A549 (cell line): ENCODE results near the gene TKTL1.

Experiments used
- POLR2A ChIP-seq: IDR thresholded peaks from 2 replicates; pipeline ENCODE4 v1.6.1; 2012; ENCODE audit warnings: mild to moderate bottlenecking, low read length
- TF ChIP-seq, protein P1 (sequence below): fragments of >200 bp; sonication (Bioruptor Twin); formaldehyde crosslinking; IDR thresholded peaks from 3 replicates; pipeline ENCODE4 v1.5.1; 2016

DNA sequence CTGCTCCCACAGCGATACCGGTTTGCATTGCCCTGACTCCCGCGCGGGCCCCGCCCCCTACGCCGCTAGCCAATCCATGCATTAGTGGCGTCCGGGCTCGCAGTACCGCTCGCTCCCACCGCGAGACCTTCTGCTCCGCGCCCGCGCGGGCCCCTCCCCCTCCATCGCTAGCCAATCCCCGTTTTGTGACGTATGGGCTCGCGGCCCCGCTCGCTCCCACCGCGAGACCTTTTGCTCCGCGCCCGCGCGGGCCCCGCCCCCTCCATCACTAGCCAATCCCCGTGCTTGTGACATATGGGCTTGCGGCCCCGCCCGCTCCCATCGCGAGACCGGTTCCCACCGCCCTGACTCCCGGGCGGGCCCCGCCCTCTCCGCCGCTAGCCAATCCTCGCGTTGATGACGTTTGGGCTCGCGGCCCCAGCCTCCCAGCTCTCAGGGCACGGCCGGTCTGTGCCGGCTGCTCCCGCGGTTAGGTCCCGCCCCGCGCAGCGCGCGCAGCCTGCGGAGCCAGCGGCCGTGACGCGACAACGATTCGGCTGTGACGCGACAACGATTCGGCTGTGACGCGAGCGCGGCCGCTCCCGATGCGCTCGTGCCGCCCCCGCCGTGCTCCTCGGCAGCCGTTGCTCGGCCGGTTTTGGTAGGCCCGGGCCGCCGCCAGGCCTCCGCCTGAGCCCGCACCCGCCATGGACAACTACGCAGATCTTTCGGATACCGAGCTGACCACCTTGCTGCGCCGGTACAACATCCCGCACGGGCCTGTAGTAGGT lies 83.4 kb downstream of the TKTL1 start, which contains the start of gene EMD:
- TF ChIP-seq, protein P1, sequence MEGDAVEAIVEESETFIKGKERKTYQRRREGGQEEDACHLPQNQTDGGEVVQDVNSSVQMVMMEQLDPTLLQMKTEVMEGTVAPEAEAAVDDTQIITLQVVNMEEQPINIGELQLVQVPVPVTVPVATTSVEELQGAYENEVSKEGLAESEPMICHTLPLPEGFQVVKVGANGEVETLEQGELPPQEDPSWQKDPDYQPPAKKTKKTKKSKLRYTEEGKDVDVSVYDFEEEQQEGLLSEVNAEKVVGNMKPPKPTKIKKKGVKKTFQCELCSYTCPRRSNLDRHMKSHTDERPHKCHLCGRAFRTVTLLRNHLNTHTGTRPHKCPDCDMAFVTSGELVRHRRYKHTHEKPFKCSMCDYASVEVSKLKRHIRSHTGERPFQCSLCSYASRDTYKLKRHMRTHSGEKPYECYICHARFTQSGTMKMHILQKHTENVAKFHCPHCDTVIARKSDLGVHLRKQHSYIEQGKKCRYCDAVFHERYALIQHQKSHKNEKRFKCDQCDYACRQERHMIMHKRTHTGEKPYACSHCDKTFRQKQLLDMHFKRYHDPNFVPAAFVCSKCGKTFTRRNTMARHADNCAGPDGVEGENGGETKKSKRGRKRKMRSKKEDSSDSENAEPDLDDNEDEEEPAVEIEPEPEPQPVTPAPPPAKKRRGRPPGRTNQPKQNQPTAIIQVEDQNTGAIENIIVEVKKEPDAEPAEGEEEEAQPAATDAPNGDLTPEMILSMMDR = no peak
- peak; percentile 67 for TF ChIP-seq POLR2A
